GM12892 (cell line): Measurements from ENCODE around the gene ADGRA1.

Experiments used
- POLR2A ChIP-seq: IDR thresholded peaks from 2 replicates; pipeline ENCODE4 v1.6.1; 2011; ENCODE audit warnings: low read depth, low read length, control low read depth
- POLR2AphosphoS5 ChIP-seq: IDR thresholded peaks from 2 replicates; pipeline ENCODE4 v1.6.1; 2011; ENCODE audit warnings: low read depth, low read length, control low read depth

- TF ChIP-seq POLR2A = no peak
- no peak for TF ChIP-seq POLR2AphosphoS5
Measured at GRCh38 chr10:133110133-133110532, 22.4 kb downstream of the ADGRA1 start.
